Lung (tissue), 12 donors: ENCODE measurements around the gene MDGA2. TPM values are rescaled to one million over a fixed set of nuclear protein-coding genes. Genes with fewer than 3 reads are reported as not detected.

Source experiments
- ATAC-seq: fragments of 200-7000 bp; cut with Tn5 transposase; one replicate; pipeline ENCODE4 v1.9.1; 2020; ENCODE audit warnings: moderate number of reproducible peaks; ENCODE audit not compliant: insufficient read depth, low FRiP score
- DNase-seq, 3 donors: peaks; one replicate each; pipeline ENCODE4 v3.0.0-alpha.2; 2013 to 2017
- H3K27ac ChIP-seq, 2 donors: one replicate each; pipeline ENCODE4 v1.5.1; 2013; ENCODE audit warnings: mild to moderate bottlenecking in 2 of 2, moderate library complexity in 2 of 2, control low read depth in 1 of 2, inconsistent platforms in 1 of 2, low read depth in 1 of 2, low read length in 1 of 2
- H3K27me3 ChIP-seq, 3 donors: one replicate each; pipeline ENCODE4 v1.5.1; 2013; ENCODE audit warnings: low read length in 2 of 3; ENCODE audit not compliant: control insufficient read depth in 3 of 3, insufficient read depth in 3 of 3
- H3K36me3 ChIP-seq, 4 donors: one replicate each; pipeline ENCODE4 v1.5.1; 2013; ENCODE audit warnings: low read length in 4 of 4, mild to moderate bottlenecking in 1 of 4, moderate library complexity in 1 of 4; ENCODE audit not compliant: control insufficient read depth in 4 of 4, insufficient read depth in 4 of 4
- H3K4me1 ChIP-seq, 5 donors: one replicate each; pipeline ENCODE4 v1.5.1; 2013; ENCODE audit warnings: low read length in 5 of 5, mild to moderate bottlenecking in 2 of 5, moderate library complexity in 1 of 5; ENCODE audit not compliant: control insufficient read depth in 5 of 5, insufficient read depth in 5 of 5
- H3K4me3 ChIP-seq: one replicate; pipeline ENCODE4 v1.5.1; 2013; ENCODE audit warnings: mild to moderate bottlenecking, control low read depth, moderate library complexity
- H3K9ac ChIP-seq, 2 donors: one replicate each; pipeline ENCODE4 v1.5.1; 2013; ENCODE audit warnings: low read length in 2 of 2, control low read depth in 1 of 2; ENCODE audit not compliant: insufficient read depth in 1 of 2
- H3K9me3 ChIP-seq, 4 donors: one replicate each; pipeline ENCODE4 v1.5.1; 2013; ENCODE audit warnings: low read length in 3 of 4, mild to moderate bottlenecking in 1 of 4, moderate library complexity in 1 of 4; ENCODE audit not compliant: control insufficient read depth in 4 of 4, insufficient read depth in 3 of 4
- WGBS, 2 donors: extraction: QIAGEN DNeasy Blood & Tissue Kit; methylation state at CpG; one replicate each; pipeline ENCODE4 v1.1.7; 2013; 5-methylcytosine and 5-hydroxymethylcytosine counted together
- polyA plus RNA-seq, 2 donors: library from polyadenylated mRNA; stranded (reverse); fragments of 200-250 nt; gene quantifications; one replicate each; pipeline ENCODE4 v1.2.1, GENCODE V29; 2013
- total RNA-seq, 2 donors: library from RNA; depleted of rRNA in 1 of 2; stranded (reverse); fragments of >200 nt in 1 of 2; gene quantifications; one replicate each; pipeline ENCODE4 v1.2.1, GENCODE V29; 2014 to 2021
- TF ChIP-seq, protein P1 (sequence below): IDR thresholded peaks from 2 replicates; pipeline ENCODE4 v1.5.1; 2012; ENCODE audit warnings: mild to moderate bottlenecking; ENCODE audit errors: control extremely low read depth, extremely low read depth
- donor health status: control.
- donor health status: control.
- donor health status: Bipolar disorder and iron deficiency.
- donor health status: healthy.
- donor health status: DM: yes; HTN: yes; CAD: no.

Gene MDGA2
- total and polyA plus RNA-seq, 4 donors, result 0.03 to 3.2 TPM; not detected in 2

DNA sequence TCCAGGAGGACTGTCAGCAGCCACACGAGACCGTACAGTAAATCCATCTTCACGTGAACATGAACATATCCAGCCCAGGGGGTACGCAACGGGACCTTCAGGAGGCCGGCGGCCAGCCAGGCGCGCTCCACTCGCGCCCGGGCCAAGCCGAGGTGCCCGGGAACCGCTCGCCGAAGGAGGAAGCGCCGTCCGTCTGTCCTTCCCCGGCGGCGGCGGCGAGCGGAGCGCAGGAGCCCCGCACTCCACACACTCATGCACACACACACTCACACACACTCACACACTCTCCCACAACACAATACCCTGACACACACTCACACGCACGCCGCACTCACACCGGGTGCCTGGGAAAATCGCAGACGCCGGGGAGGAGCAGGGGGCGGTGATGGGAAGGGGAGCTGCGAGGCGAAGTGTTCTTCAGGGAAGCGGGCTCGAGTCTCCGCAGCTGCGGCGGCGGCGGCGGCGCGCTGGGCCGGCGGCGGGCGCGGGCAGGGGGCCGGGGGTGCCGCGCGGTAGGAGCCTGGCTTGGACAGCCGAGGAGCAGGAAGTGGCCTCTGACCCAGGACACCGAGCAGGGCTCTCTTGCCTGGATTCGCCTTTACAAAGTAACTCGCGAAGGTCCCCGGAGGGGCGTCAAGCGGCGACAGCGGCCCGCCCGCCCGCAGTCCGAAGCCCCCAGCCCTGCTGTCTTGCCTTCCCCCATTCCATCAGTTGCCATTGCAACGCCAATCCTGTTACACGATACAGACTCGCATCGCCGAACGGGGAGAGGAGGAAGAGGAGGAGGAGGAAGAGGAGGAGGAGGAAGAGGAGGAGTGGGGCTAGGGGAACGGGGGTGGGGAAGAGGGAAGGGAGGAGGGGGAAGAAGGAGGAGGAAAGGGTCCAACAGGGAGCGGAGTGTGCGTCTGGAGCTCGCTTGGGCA lies 601 bp downstream of the MDGA2 start:
- Histone ChIP-seq H3K27me3 (peaks cover 24 to 69% (median 53%) of the 10 kb centered on the region in 3 donors), H3K36me3 (no peaks in the 10 kb centered on the region), H3K9me3 (peaks cover 0 to 7% (median 0%) of the 10 kb centered on the region in 4 donors), H3K9ac (no peak overlapping the region), H3K27ac (no peak overlapping the region), H3K4me3 (peak overlapping the region; percentile 24), H3K4me1 (peaks cover 0 to 17% (median 7%) of the 10 kb centered on the region in 5 donors)
- TF ChIP-seq, protein P1, sequence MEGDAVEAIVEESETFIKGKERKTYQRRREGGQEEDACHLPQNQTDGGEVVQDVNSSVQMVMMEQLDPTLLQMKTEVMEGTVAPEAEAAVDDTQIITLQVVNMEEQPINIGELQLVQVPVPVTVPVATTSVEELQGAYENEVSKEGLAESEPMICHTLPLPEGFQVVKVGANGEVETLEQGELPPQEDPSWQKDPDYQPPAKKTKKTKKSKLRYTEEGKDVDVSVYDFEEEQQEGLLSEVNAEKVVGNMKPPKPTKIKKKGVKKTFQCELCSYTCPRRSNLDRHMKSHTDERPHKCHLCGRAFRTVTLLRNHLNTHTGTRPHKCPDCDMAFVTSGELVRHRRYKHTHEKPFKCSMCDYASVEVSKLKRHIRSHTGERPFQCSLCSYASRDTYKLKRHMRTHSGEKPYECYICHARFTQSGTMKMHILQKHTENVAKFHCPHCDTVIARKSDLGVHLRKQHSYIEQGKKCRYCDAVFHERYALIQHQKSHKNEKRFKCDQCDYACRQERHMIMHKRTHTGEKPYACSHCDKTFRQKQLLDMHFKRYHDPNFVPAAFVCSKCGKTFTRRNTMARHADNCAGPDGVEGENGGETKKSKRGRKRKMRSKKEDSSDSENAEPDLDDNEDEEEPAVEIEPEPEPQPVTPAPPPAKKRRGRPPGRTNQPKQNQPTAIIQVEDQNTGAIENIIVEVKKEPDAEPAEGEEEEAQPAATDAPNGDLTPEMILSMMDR, result no peak
- whole genome bisulfite sequencing, 2 donors, result 1 to 2% methylated on average over 65 to 81 of the region's 81 CpGs
- peak; percentile 11 to 40 (median 17) for DNase-seq
- no peak for ATAC-seq

DNA sequence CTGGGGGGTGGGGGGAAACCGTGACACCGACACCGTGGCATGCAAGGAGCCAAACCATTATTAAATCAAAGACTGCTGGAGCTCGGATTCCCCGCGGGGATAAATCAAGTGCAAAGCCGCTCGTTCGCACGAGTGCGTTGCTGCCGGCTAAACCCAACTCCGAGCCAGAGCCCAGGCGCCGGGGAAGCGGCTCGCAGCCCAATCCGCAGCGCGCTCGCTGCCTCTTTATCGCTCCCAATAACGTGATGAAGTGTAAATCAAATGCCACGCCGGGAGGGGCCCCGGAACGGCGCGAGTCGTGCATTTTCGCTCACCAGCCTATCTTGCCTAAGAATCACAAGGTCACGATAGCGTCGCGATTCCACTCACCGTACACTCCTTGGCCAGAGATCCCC lies 1.3 kb downstream of the MDGA2 start:
- H3K36me3 ChIP-seq, result no peaks in the 10 kb centered on the region
- ATAC-seq (no peak), DNase-seq (peak in 2 of 3 donors; percentile 16 to 24)
- TF ChIP-seq, protein P1, result no peak
- peaks cover 0 to 17% (median 7%) of the 10 kb centered on the region in 5 donors for H3K4me1 ChIP-seq
- peaks cover 0 to 7% (median 0%) of the 10 kb centered on the region in 4 donors for H3K9me3 ChIP-seq
- peaks cover 22 to 66% (median 49%) of the 10 kb centered on the region in 3 donors for H3K27me3 ChIP-seq
- 1 to 2% methylated on average over 36 of the region's 36 CpGs for WGBS, 2 donors
- H3K9ac ChIP-seq, result no peak overlapping the region
- peak overlapping the region; percentile 6 for H3K4me3 ChIP-seq
- no peak overlapping the region for H3K27ac ChIP-seq

DNA sequence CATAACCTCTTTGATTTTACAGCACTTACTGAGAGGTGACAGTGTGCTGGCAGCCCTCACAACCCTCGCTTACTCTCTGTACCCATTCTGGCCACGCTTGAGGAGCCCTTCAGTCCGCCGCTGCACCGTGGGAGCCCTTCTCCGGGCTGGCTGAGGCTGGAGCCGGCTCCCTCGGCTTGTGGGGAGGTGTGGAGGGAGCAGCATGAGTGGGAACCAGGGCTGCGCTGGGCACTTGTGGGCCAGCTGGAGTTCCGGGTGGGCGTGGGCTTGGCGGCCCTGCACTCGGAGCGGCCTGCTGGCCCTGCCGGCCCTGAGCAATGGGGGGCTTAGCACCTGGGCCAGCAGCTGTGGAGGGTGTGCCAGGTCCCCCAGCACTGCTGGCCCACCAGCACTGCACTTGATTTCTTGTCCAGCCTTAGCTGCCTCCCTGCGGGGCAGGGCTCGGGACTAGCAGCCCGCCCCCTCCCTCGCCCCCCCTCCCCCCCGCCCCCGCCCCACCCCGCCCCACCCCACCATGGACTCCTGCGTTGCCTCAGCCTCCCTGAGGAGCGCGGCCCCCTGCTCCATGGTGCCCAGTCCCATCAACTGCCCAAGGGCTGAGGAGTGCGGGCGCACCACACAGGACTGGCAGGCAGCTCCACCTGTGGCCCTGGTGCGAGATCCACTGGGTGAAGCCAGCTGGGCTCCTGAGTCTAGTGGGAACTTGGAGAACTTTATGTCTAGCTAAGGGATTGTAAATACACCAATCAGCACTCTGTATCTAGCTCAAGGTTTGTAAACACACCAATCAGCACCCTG lies 9.9 kb downstream of the MDGA2 start:
- Histone ChIP-seq H3K27ac (no peak overlapping the region), H3K9me3 (no peaks in the 10 kb centered on the region), H3K36me3 (no peaks in the 10 kb centered on the region), H3K4me1 (no peaks in the 10 kb centered on the region), H3K27me3 (peaks cover 0 to 3% (median 3%) of the 10 kb centered on the region in 3 donors), H3K4me3 (no peak overlapping the region), H3K9ac (no peak overlapping the region)
- 88 to 98% methylated on average over 16 to 28 of the region's 28 CpGs for WGBS, 2 donors
- no peak for DNase-seq
- ATAC-seq, result no peak
- TF ChIP-seq, protein P1, result no peak
